ENCODE results near the gene ZNF521.

ZNF521 gene

GRCh38 chr18:25170402-25170801, 181.6 kb downstream of the ZNF521 start:
- TF ChIP-seq CTCF (IDR thresholded peaks at IDR 0.05; ENCODE audit: low read length, missing control alignments) = no peak
- H3K4me3 ChIP-seq (replicated peaks; ENCODE audit: low read depth, low read length) = no peak overlapping the region
- no peak for DNase-seq (ENCODE audit: low read depth)

GRCh38 chr18:25169701-25170100, 182.3 kb downstream of the ZNF521 start:
- no peak for DNase-seq (ENCODE audit: low read depth)
- TF ChIP-seq CTCF (IDR thresholded peaks at IDR 0.05; ENCODE audit: low read length, missing control alignments) = no peak
- H3K4me3 ChIP-seq (replicated peaks; ENCODE audit: low read depth, low read length) = no peak overlapping the region

- no peak for TF ChIP-seq CTCF (IDR thresholded peaks at IDR 0.05; ENCODE audit: low read length, missing control alignments)
- H3K4me3 ChIP-seq (replicated peaks; ENCODE audit: low read depth, low read length) = no peak overlapping the region
- no peak for DNase-seq (ENCODE audit: low read depth)
Measured at GRCh38 chr18:25167612-25168410, 184.2 kb downstream of the ZNF521 start.

GRCh38 chr18:25166113-25166512, 185.9 kb downstream of the ZNF521 start:
- no peak for TF ChIP-seq CTCF (IDR thresholded peaks at IDR 0.05; ENCODE audit: low read length, missing control alignments)
- DNase-seq (ENCODE audit: low read depth) = no peak
- H3K4me3 ChIP-seq (replicated peaks; ENCODE audit: low read depth, low read length) = no peak overlapping the region

- H3K4me3 ChIP-seq (replicated peaks; ENCODE audit: low read depth, low read length) = peak overlapping the region; percentile 45
- TF ChIP-seq CTCF (IDR thresholded peaks at IDR 0.05; ENCODE audit: low read length, missing control alignments) = peak; percentile 5
- DNase-seq (ENCODE audit: low read depth) = peak; percentile 24
Measured at GRCh38 chr18:25164848-25165811, 186.8 kb downstream of the ZNF521 start.

GRCh38 chr18:25164211-25164847, 187.6 kb downstream of the ZNF521 start:
- no peak for TF ChIP-seq CTCF (IDR thresholded peaks at IDR 0.05; ENCODE audit: low read length, missing control alignments)
- H3K4me3 ChIP-seq (replicated peaks; ENCODE audit: low read depth, low read length) = peak overlapping the region; percentile 45
- DNase-seq (ENCODE audit: low read depth) = no peak

Measured in fibroblast of pulmonary artery (primary cell).